ENCODE results near the gene TRIM27.

The TRIM27 gene

DNA sequence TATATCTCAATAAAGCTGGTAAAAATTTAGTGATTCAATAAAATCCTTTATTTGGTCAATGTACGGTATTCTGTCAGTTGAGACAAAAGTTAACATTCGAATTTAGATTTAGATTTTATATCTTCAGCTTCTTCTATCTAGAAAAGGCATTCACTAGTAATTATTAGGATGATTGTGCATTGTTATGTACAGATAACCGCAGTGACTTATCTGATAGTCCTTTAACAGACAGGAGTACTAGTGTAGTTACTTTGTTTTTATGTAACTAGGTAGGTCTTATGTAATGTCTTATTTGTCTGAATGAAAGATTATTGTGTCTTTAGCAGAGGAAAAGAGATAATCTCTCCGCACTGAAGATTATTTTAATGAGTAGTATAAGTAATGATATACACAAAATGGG lies 31.3 kb downstream of the TRIM27 start:
- DNase-seq (ENCODE audit: low read depth in 1 of 2, low spot score in 1 of 2), result no peak
- TF ChIP-seq SPI1 (IDR thresholded peaks at IDR 0.05; ENCODE audit: borderline replicate concordance, low read depth), result no peak
- no peak for TF ChIP-seq GABPA (IDR thresholded peaks at IDR 0.05; ENCODE audit: low read depth)
- TF ChIP-seq, protein P1, sequence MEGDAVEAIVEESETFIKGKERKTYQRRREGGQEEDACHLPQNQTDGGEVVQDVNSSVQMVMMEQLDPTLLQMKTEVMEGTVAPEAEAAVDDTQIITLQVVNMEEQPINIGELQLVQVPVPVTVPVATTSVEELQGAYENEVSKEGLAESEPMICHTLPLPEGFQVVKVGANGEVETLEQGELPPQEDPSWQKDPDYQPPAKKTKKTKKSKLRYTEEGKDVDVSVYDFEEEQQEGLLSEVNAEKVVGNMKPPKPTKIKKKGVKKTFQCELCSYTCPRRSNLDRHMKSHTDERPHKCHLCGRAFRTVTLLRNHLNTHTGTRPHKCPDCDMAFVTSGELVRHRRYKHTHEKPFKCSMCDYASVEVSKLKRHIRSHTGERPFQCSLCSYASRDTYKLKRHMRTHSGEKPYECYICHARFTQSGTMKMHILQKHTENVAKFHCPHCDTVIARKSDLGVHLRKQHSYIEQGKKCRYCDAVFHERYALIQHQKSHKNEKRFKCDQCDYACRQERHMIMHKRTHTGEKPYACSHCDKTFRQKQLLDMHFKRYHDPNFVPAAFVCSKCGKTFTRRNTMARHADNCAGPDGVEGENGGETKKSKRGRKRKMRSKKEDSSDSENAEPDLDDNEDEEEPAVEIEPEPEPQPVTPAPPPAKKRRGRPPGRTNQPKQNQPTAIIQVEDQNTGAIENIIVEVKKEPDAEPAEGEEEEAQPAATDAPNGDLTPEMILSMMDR (IDR thresholded peaks at IDR 0.05; ENCODE audit: insufficient read depth, low read length), result no peak
- TF ChIP-seq POLR2AphosphoS5 (IDR thresholded peaks at IDR 0.05; ENCODE audit: low read depth), result no peak
- TF ChIP-seq, protein P2, sequence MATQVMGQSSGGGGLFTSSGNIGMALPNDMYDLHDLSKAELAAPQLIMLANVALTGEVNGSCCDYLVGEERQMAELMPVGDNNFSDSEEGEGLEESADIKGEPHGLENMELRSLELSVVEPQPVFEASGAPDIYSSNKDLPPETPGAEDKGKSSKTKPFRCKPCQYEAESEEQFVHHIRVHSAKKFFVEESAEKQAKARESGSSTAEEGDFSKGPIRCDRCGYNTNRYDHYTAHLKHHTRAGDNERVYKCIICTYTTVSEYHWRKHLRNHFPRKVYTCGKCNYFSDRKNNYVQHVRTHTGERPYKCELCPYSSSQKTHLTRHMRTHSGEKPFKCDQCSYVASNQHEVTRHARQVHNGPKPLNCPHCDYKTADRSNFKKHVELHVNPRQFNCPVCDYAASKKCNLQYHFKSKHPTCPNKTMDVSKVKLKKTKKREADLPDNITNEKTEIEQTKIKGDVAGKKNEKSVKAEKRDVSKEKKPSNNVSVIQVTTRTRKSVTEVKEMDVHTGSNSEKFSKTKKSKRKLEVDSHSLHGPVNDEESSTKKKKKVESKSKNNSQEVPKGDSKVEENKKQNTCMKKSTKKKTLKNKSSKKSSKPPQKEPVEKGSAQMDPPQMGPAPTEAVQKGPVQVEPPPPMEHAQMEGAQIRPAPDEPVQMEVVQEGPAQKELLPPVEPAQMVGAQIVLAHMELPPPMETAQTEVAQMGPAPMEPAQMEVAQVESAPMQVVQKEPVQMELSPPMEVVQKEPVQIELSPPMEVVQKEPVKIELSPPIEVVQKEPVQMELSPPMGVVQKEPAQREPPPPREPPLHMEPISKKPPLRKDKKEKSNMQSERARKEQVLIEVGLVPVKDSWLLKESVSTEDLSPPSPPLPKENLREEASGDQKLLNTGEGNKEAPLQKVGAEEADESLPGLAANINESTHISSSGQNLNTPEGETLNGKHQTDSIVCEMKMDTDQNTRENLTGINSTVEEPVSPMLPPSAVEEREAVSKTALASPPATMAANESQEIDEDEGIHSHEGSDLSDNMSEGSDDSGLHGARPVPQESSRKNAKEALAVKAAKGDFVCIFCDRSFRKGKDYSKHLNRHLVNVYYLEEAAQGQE (IDR thresholded peaks at IDR 0.05; ENCODE audit: insufficient replicate concordance, low read depth), result no peak
- Histone ChIP-seq H3K27me3 (ENCODE audit: insufficient read depth, poor library complexity, severe bottlenecking) (no peaks in the 10 kb centered on the region), H3K27ac (replicated peaks) (no peak overlapping the region), H3K4me3 (replicated peaks; ENCODE audit: insufficient read depth, low read length) (no peak overlapping the region)

DNA sequence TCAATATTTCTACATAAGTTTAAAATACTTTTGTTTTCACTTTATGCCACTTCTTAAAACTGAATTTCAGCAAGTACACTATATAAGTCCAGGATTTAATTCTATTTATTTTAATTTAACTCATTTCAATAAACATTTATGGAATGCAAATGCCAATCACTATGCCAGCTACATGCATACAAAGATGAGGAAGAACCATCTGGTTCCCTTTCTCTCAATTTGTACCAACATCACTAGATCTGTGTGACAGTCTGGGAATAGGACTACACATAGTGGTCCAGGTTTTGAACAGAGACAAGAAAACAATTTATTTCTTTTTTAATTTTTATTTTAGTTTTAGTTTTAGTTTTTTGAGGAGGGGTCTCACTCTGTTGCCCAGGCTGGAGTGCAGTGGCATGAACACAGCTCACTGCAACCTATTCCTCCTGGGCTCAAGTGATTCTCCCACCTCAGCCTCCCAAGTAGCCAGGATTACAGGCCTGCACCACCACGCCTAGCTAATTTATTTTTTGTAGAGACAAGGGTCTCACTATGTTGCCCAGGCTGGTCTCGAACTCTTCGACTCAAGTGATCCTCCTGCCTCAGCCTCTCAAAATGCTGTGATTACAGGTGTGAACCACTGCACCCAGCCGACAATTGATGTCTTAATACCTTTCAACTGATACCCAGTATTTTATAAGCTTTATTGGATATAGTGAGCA lies 35.8 kb downstream of the TRIM27 start:
- Histone ChIP-seq H3K4me3 (replicated peaks; ENCODE audit: insufficient read depth, low read length) (no peak overlapping the region), H3K27me3 (ENCODE audit: insufficient read depth, poor library complexity, severe bottlenecking) (no peaks in the 10 kb centered on the region), H3K27ac (replicated peaks) (no peak overlapping the region)
- TF ChIP-seq SPI1 (IDR thresholded peaks at IDR 0.05; ENCODE audit: borderline replicate concordance, low read depth), result no peak
- TF ChIP-seq, protein P1 (IDR thresholded peaks at IDR 0.05; ENCODE audit: insufficient read depth, low read length), result no peak
- no peak for TF ChIP-seq POLR2AphosphoS5 (IDR thresholded peaks at IDR 0.05; ENCODE audit: low read depth)
- TF ChIP-seq GABPA (IDR thresholded peaks at IDR 0.05; ENCODE audit: low read depth), result no peak
- TF ChIP-seq, protein P2 (IDR thresholded peaks at IDR 0.05; ENCODE audit: insufficient replicate concordance, low read depth), result no peak
- DNase-seq (ENCODE audit: low read depth in 1 of 2, low spot score in 1 of 2), result no peak

DNA sequence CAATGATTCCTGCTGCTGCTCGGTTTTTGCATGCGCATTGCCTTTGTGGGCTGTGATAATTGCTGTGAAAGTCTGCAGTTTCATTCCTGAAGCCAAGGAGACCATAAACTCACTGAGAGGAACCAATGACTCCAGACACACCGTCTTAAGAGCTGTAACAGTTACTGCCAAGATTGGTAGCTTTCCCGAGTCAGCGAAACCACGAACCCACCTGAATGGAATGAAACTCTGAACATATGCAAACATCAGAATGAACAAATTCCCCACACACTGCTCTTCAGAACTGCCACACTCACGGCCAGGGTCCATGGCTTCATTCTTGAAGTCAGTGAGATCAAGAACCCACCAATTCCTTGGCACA lies 37.7 kb downstream of the TRIM27 start:
- TF ChIP-seq SPI1 (IDR thresholded peaks at IDR 0.05; ENCODE audit: borderline replicate concordance, low read depth) (no peak), POLR2AphosphoS5 (IDR thresholded peaks at IDR 0.05; ENCODE audit: low read depth) (no peak), GABPA (IDR thresholded peaks at IDR 0.05; ENCODE audit: low read depth) (no peak)
- TF ChIP-seq, protein P2 (IDR thresholded peaks at IDR 0.05; ENCODE audit: insufficient replicate concordance, low read depth), result no peak
- TF ChIP-seq, protein P1 (IDR thresholded peaks at IDR 0.05; ENCODE audit: insufficient read depth, low read length), result no peak
- H3K27ac ChIP-seq (replicated peaks), result no peak overlapping the region
- DNase-seq (ENCODE audit: low read depth in 1 of 2, low spot score in 1 of 2), result no peak
- H3K27me3 ChIP-seq (ENCODE audit: insufficient read depth, poor library complexity, severe bottlenecking), result no peaks in the 10 kb centered on the region
- no peak overlapping the region for H3K4me3 ChIP-seq (replicated peaks; ENCODE audit: insufficient read depth, low read length)
